Measurements from ENCODE around the gene LRRC51. TPM values are rescaled to one million over a fixed set of nuclear protein-coding genes. Genes with fewer than 3 reads are reported as not detected.

Gene LRRC51
- 6.5 TPM for total RNA-seq

- DNase-seq (ENCODE audit: low spot score in 2 of 2), result peak; percentile 83 to 88
- peak; percentile 90 for FAIRE-seq
These were observed at the start of gene LRRC51, which contains the start of gene NUMA1 for GRCh38 chr11:72080326-72081183. TSS of gene LRRC51 (plus strand) at chr11:72080850. CDS start at chr11:72089084, 8,234 bp downstream. TSS of gene NUMA1 (minus strand) at chr11:72080542. CDS start at chr11:72035943, 44,599 bp downstream.

GRCh38 chr11:72036687-72037086 is 44.0 kb upstream of the LRRC51 start:
- FAIRE-seq, result no peak

GRCh38 chr11:72037554-72038311 is 42.9 kb upstream of the LRRC51 start:
- DNase-seq (ENCODE audit: low spot score in 2 of 2) (no peak), FAIRE-seq (no peak)

More at GRCh38 chr11:72036687-72037086, 44.0 kb upstream of the LRRC51 start:
- no peak for DNase-seq (ENCODE audit: low spot score in 2 of 2)

GRCh38 chr11:72038491-72038890 is 42.2 kb upstream of the LRRC51 start:
- DNase-seq (ENCODE audit: low spot score in 2 of 2) (peak in 1 of 2 donors; percentile 55), FAIRE-seq (no peak)

GRCh38 chr11:72039031-72039855 is 41.4 kb upstream of the LRRC51 start:
- DNase-seq (ENCODE audit: low spot score in 2 of 2), result no peak
- no peak for FAIRE-seq

- DNase-seq (ENCODE audit: low spot score in 2 of 2) (no peak), FAIRE-seq (no peak)
These were observed 40.7 kb upstream of the LRRC51 start for GRCh38 chr11:72039856-72040401.

GRCh38 chr11:72040491-72041363 is 39.9 kb upstream of the LRRC51 start:
- DNase-seq (ENCODE audit: low spot score in 2 of 2) (peak; percentile 41 to 75), FAIRE-seq (no peak)

GRCh38 chr11:72041364-72042063 is 39.1 kb upstream of the LRRC51 start:
- DNase-seq (ENCODE audit: low spot score in 2 of 2) (peak; percentile 23 to 49), FAIRE-seq (no peak)

- DNase-seq (ENCODE audit: low spot score in 2 of 2) (no peak), FAIRE-seq (no peak)
These were observed 38.4 kb upstream of the LRRC51 start for GRCh38 chr11:72042064-72042745.

GRCh38 chr11:72045849-72046248 is 34.8 kb upstream of the LRRC51 start:
- FAIRE-seq, result no peak
- DNase-seq (ENCODE audit: low spot score in 2 of 2), result no peak

GRCh38 chr11:72048766-72049460 is 31.7 kb upstream of the LRRC51 start:
- no peak for FAIRE-seq
- no peak for DNase-seq (ENCODE audit: low spot score in 2 of 2)

GRCh38 chr11:72058416-72059034 is 22.1 kb upstream of the LRRC51 start:
- no peak for DNase-seq (ENCODE audit: low spot score in 2 of 2)
- FAIRE-seq, result no peak

GRCh38 chr11:72061739-72062396 is 18.8 kb upstream of the LRRC51 start:
- no peak for FAIRE-seq

GRCh38 chr11:72066855-72067254 is 13.8 kb upstream of the LRRC51 start:
- DNase-seq (ENCODE audit: low spot score in 2 of 2) (no peak), FAIRE-seq (no peak)

More at GRCh38 chr11:72061739-72062396, 18.8 kb upstream of the LRRC51 start:
- no peak for DNase-seq (ENCODE audit: low spot score in 2 of 2)

- DNase-seq (ENCODE audit: low spot score in 2 of 2), result no peak
- FAIRE-seq, result no peak
These were observed 13.4 kb upstream of the LRRC51 start for GRCh38 chr11:72067266-72067665.

GRCh38 chr11:72067676-72068075 is 13.0 kb upstream of the LRRC51 start:
- DNase-seq (ENCODE audit: low spot score in 2 of 2), result no peak
- no peak for FAIRE-seq
